Mesendoderm (in vitro differentiated cells): ENCODE data around the gene C21orf58.
"Not testable (repeated sequence)": the region's sequence is repeated elsewhere in the genome, so short reads cannot be mapped to it uniquely, and the experiment has no call there.

ENCODE experiments used
- DNase-seq: peaks from one replicate; pipeline ENCODE4 v3.0.0; 2013
- H2AK5ac ChIP-seq: 2 replicates; pipeline ENCODE4 v1.6.1; 2013; ENCODE audit warnings: low read length, inconsistent platforms
- H2BK120ac ChIP-seq: 2 replicates; pipeline ENCODE4 v1.6.1; 2013; ENCODE audit warnings: low read depth, mild to moderate bottlenecking, low read length, moderate library complexity, mixed read lengths
- H2BK15ac ChIP-seq: replicated peaks from 2 replicates; pipeline ENCODE4 v1.6.1; 2013; ENCODE audit warnings: low read depth, mild to moderate bottlenecking, moderate library complexity
- H2BK5ac ChIP-seq: 2 replicates; pipeline ENCODE4 v1.6.1; 2013; ENCODE audit warnings: low read length, inconsistent platforms
- H3K18ac ChIP-seq: 2 replicates; pipeline ENCODE4 v1.6.1; 2013; ENCODE audit warnings: mild to moderate bottlenecking, low read length, mixed read lengths
- H3K23ac ChIP-seq: one replicate; pipeline ENCODE4 v1.6.1; 2013; ENCODE audit warnings: low read length
- H3K27ac ChIP-seq: 2 replicates; pipeline ENCODE4 v1.5.1; 2013; ENCODE audit warnings: low read depth, mild to moderate bottlenecking, inconsistent platforms, low read length, moderate library complexity
- H3K27me3 ChIP-seq: 2 replicates; pipeline ENCODE4 v1.6.1; 2013; ENCODE audit warnings: low read length, control low read depth, mild to moderate bottlenecking, inconsistent platforms; ENCODE audit not compliant: insufficient read depth, poor library complexity
- H3K36me3 ChIP-seq: 2 replicates; pipeline ENCODE4 v1.6.1; 2013; ENCODE audit warnings: low read length, inconsistent platforms; ENCODE audit not compliant: control insufficient read depth, insufficient read depth
- H3K4ac ChIP-seq: one replicate; pipeline ENCODE4 v1.6.1; 2013; ENCODE audit warnings: low read depth, mild to moderate bottlenecking, low read length, moderate library complexity
- H3K4me1 ChIP-seq: 2 replicates; pipeline ENCODE4 v1.6.1; 2013; ENCODE audit warnings: low read depth, low read length, inconsistent platforms; ENCODE audit not compliant: control insufficient read depth
- H3K4me2 ChIP-seq: 2 replicates; pipeline ENCODE4 v1.6.1; 2013; ENCODE audit warnings: low read length
- H3K4me3 ChIP-seq: 2 replicates; pipeline ENCODE4 v1.5.1; 2013; ENCODE audit warnings: mild to moderate bottlenecking, low read length
- H3K56ac ChIP-seq: one replicate; pipeline ENCODE4 v1.6.1; 2013; ENCODE audit warnings: low read length
- H3K79me1 ChIP-seq: 2 replicates; pipeline ENCODE4 v1.6.1; 2013; ENCODE audit warnings: low read length, inconsistent platforms
- H3K79me2 ChIP-seq: 2 replicates; pipeline ENCODE4 v1.6.1; 2013; ENCODE audit warnings: mild to moderate bottlenecking, low read length; ENCODE audit not compliant: control insufficient read depth, insufficient read depth
- H3K9ac ChIP-seq: 2 replicates; pipeline ENCODE4 v1.6.1; 2013; ENCODE audit warnings: low read length, inconsistent platforms
- H4K5ac ChIP-seq: one replicate; pipeline ENCODE4 v1.6.1; 2013; ENCODE audit warnings: low read length
- H4K8ac ChIP-seq: one replicate; pipeline ENCODE4 v1.6.1; 2013; ENCODE audit warnings: low read depth, mild to moderate bottlenecking, control low read depth, low read length, moderate library complexity
- WGBS: extraction: QIAGEN DNeasy Blood & Tissue Kit; methylation state at CpG from one replicate; pipeline ENCODE4 v1.1.7; 2013; ENCODE audit warnings: low lambda C conversion rate, missing lambda C conversion rate; ENCODE audit not compliant: insufficient coverage; ENCODE audit errors: extremely low coverage; 5-methylcytosine and 5-hydroxymethylcytosine counted together

C21orf58 gene

DNA sequence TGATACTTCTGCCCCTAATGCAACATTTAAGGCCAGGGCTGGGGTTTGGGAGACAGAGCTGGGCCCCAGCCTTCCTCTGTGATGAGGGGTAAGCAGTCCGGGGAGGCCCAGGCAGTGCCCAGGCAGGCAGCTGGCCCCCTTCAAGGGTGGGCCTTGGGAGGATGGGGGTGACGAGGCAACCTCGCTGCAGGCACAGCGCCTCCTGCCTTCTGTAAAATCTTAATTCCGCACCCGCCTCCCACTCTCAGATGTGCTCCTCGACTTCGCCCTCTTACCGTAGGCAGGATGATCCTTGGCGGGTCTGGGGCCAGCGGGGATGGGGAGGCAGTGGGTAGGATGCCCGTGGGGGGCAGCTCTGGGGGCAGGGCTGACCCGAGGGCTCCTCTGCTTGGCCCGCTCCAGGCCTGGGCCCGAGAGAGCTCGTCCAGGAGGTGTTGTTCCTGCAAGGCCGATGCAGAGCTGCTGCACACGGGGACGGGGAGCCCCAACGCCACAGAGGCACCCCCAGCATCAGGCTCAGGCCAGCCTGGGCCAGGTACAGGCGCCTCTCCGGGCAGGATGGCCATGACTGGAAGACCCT lies 9.1 kb downstream of the C21orf58 start:
- Histone ChIP-seq H3K4me2 (no peak overlapping the region), H2BK5ac (no peak overlapping the region), H3K23ac (no peak overlapping the region), H3K18ac (no peak overlapping the region), H4K8ac (no peak overlapping the region), H3K56ac (no peak overlapping the region), H2BK120ac (no peak overlapping the region), H3K4ac (no peak overlapping the region), H3K36me3 (no peaks in the 10 kb centered on the region), H3K9ac (no peak overlapping the region), H3K4me1 (peaks cover 5% of the 10 kb centered on the region), H2BK15ac (no peak overlapping the region), H3K27ac (no peak overlapping the region), H4K5ac (no peak overlapping the region), H3K79me1 (no peaks in the 10 kb centered on the region), H3K79me2 (no peaks in the 10 kb centered on the region), H2AK5ac (no peak overlapping the region), H3K4me3 (no peak overlapping the region), H3K27me3 (no peaks in the 10 kb centered on the region)
- WGBS, result no CpG with 5 or more reads among the region's 22 CpGs
- DNase-seq, result no peak

GRCh38 chr21:46312949-46313348 lies 10.7 kb downstream of the C21orf58 start:
- H2BK5ac ChIP-seq, result no peak overlapping the region
- no peaks in the 10 kb centered on the region for H3K4me1 ChIP-seq
- no peaks in the 10 kb centered on the region for H3K79me1 ChIP-seq
- no peak overlapping the region for H2AK5ac ChIP-seq
- no peak overlapping the region for H4K8ac ChIP-seq
- H3K18ac ChIP-seq, result no peak overlapping the region
- H3K56ac ChIP-seq, result no peak overlapping the region
- H3K27ac ChIP-seq, result no peak overlapping the region
- WGBS, result no CpG with 5 or more reads among the region's 5 CpGs
- H3K4me2 ChIP-seq, result no peak overlapping the region
- no peak overlapping the region for H3K23ac ChIP-seq
- H2BK15ac ChIP-seq, result no peak overlapping the region
- no peaks in the 10 kb centered on the region for H3K79me2 ChIP-seq
- no peak overlapping the region for H3K4ac ChIP-seq
- no peak overlapping the region for H2BK120ac ChIP-seq
- no peak overlapping the region for H4K5ac ChIP-seq
- no peak overlapping the region for H3K4me3 ChIP-seq
- DNase-seq, result no peak
- H3K36me3 ChIP-seq, result no peaks in the 10 kb centered on the region
- H3K9ac ChIP-seq, result no peak overlapping the region
- no peaks in the 10 kb centered on the region for H3K27me3 ChIP-seq

DNA sequence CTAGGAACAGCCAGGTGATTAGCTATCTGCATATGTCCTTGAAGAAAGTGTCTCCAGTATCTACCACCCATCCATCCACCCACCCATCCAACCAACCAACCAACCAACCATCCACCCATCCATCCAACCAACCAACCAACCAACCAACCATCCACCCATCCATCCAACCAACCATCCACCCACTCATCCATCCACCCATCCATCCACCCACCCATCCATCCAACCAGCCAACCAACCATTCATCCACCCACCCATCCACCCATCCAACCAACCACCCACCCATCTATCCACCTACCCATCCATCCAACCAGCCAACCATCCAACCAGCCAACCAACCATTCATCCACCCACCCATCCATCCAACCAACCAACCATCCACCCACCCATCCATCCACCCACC lies 12.1 kb downstream of the C21orf58 start:
- Histone ChIP-seq H4K5ac (no peak overlapping the region), H2BK5ac (no peak overlapping the region), H3K79me1 (no peaks in the 10 kb centered on the region), H3K79me2 (no peaks in the 10 kb centered on the region), H3K18ac (no peak overlapping the region), H3K27ac (no peak overlapping the region), H3K56ac (no peak overlapping the region), H3K4ac (no peak overlapping the region), H2AK5ac (no peak overlapping the region), H3K36me3 (no peaks in the 10 kb centered on the region), H4K8ac (no peak overlapping the region), H3K9ac (no peak overlapping the region), H3K4me3 (no peak overlapping the region), H3K23ac (no peak overlapping the region), H2BK15ac (no peak overlapping the region), H3K4me2 (no peak overlapping the region), H2BK120ac (no peak overlapping the region), H3K4me1 (no peaks in the 10 kb centered on the region), H3K27me3 (no peaks in the 10 kb centered on the region)
- no peak for DNase-seq

- H2BK120ac ChIP-seq, result not testable (repeated sequence)
- WGBS, result no CpG with 5 or more reads among the region's 8 CpGs
These were observed 13.4 kb downstream of the C21orf58 start for GRCh38 chr21:46310260-46310659.

DNA sequence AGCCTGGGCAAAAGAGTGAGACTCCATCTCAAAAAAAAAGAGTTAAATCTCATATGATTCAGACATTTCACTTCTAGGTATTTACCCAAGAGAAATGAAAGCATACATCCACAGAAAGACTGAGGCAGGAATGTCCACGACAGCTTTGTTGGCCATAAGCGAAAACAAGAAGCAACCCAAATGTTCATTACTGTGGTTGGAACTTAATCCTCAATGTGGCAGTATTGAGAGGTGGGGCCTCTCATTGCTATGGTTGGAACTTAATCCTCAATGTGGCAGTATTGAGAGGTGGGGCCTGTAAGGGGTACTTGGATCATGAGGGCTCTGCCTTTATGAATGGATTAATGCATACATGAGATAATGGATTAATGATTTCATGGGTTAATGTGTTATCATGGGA lies 15.2 kb downstream of the C21orf58 start:
- no peaks in the 10 kb centered on the region for H3K27me3 ChIP-seq
- H3K79me1 ChIP-seq, result no peaks in the 10 kb centered on the region
- H3K27ac ChIP-seq, result no peak overlapping the region
- H2BK15ac ChIP-seq, result no peak overlapping the region
- H2BK5ac ChIP-seq, result no peak overlapping the region
- no peak overlapping the region for H2AK5ac ChIP-seq
- no peak overlapping the region for H3K4me2 ChIP-seq
- WGBS, result no CpG with 5 or more reads among the region's 2 CpGs
- H3K4me3 ChIP-seq, result no peak overlapping the region
- no peaks in the 10 kb centered on the region for H3K79me2 ChIP-seq
- H2BK120ac ChIP-seq, result no peak overlapping the region
- no peak overlapping the region for H3K18ac ChIP-seq
- no peak for DNase-seq
- H4K8ac ChIP-seq, result no peak overlapping the region
- no peak overlapping the region for H4K5ac ChIP-seq
- H3K4me1 ChIP-seq, result no peaks in the 10 kb centered on the region
- H3K56ac ChIP-seq, result no peak overlapping the region
- no peak overlapping the region for H3K9ac ChIP-seq
- peaks cover 2% of the 10 kb centered on the region for H3K36me3 ChIP-seq
- H3K4ac ChIP-seq, result no peak overlapping the region
- no peak overlapping the region for H3K23ac ChIP-seq

More at GRCh38 chr21:46310260-46310659, 13.4 kb downstream of the C21orf58 start:
- not testable (repeated sequence) for H3K79me2 ChIP-seq, H4K8ac ChIP-seq, H3K4me1 ChIP-seq, H3K27ac ChIP-seq, H3K36me3 ChIP-seq, H4K5ac ChIP-seq, H2BK5ac ChIP-seq, H3K4me2 ChIP-seq, H3K56ac ChIP-seq, H3K23ac ChIP-seq, H3K4me3 ChIP-seq, H3K18ac ChIP-seq, H2BK15ac ChIP-seq, H3K4ac ChIP-seq, H3K9ac ChIP-seq, DNase-seq, H2AK5ac ChIP-seq, H3K79me1 ChIP-seq, H3K27me3 ChIP-seq

- no peak overlapping the region for H3K56ac ChIP-seq
- no peaks in the 10 kb centered on the region for H3K79me1 ChIP-seq
- H3K4me3 ChIP-seq, result no peak overlapping the region
- no peak overlapping the region for H3K18ac ChIP-seq
- no peak overlapping the region for H4K5ac ChIP-seq
- H3K27me3 ChIP-seq, result no peaks in the 10 kb centered on the region
- H4K8ac ChIP-seq, result no peak overlapping the region
- no peak overlapping the region for H2BK120ac ChIP-seq
- H2AK5ac ChIP-seq, result no peak overlapping the region
- H3K23ac ChIP-seq, result no peak overlapping the region
- H3K27ac ChIP-seq, result no peak overlapping the region
- H2BK5ac ChIP-seq, result no peak overlapping the region
- H3K4me2 ChIP-seq, result no peak overlapping the region
- no peak for DNase-seq
- no peaks in the 10 kb centered on the region for H3K4me1 ChIP-seq
- H3K9ac ChIP-seq, result no peak overlapping the region
- no CpG with 5 or more reads among the region's 2 CpGs for WGBS
- no peak overlapping the region for H2BK15ac ChIP-seq
- H3K36me3 ChIP-seq, result peaks cover 2% of the 10 kb centered on the region
- H3K79me2 ChIP-seq, result no peaks in the 10 kb centered on the region
- no peak overlapping the region for H3K4ac ChIP-seq
These were observed 16.0 kb downstream of the C21orf58 start for GRCh38 chr21:46307625-46308024.
